ENCODE results near the gene TMEM178B.

Gene TMEM178B

GRCh38 chr7:141528399-141528798, 454.5 kb downstream of the TMEM178B start:
- no peak for DNase-seq (ENCODE audit: low spot score)
